Measurements from ENCODE around the gene HUS1. TPM values are rescaled to one million over a fixed set of nuclear protein-coding genes. Genes with fewer than 3 reads are reported as not detected.
A peak's percentile ranks its signal among the peaks of the same experiment; 100 is the strongest.
"Not testable (repeated sequence)": the region's sequence is repeated elsewhere in the genome, so short reads cannot be mapped to it uniquely, and the experiment has no call there.

Gene HUS1
- total RNA-seq, 1 experiment from 2014 or later, result 10.9 TPM

- in situ Hi-C loops (cut with HindIII; ENCODE audit: low sequenced_read_pairs), result no loop called here
- DNase-seq (ENCODE audit: low spot score), result no peak
Observed at GRCh38 chr7:47948141-47948790, 31.1 kb downstream of the HUS1 start, which contains the start of gene PKD1L1. PKD1L1 (minus strand) TSS chr7:47948466; CDS start chr7:47948440, 26 bp downstream.

DNA sequence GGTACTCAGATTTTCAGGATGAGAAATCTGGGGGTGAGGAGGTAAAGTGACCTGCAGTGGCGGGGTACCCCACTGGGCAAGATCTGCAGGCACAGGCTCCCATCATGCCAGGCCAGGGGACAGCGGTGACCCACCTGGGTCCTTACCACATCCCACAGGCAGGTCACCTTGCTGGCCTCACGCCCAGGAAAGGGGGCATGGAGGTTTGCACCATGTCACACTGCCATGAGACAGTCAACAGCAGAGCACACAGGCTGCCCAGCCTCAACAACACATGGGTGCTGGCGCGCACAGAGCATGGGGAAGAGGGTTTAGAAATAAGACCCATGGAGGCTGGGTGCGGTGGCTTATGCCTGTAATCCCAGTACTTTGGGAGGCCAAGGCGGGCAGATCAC is 32.1 kb downstream of the HUS1 start:
- DNase-seq (ENCODE audit: low spot score), result no peak
- in situ Hi-C loops (cut with HindIII; ENCODE audit: low sequenced_read_pairs), result no loop called here

GRCh38 chr7:47946581-47947354 is 32.6 kb downstream of the HUS1 start:
- no peak for DNase-seq (ENCODE audit: low spot score)
- in situ Hi-C loops (cut with HindIII; ENCODE audit: low sequenced_read_pairs), result no loop called here

GRCh38 chr7:47945261-47946015 is 34.0 kb downstream of the HUS1 start:
- in situ Hi-C loops (cut with HindIII; ENCODE audit: low sequenced_read_pairs), result no loop called here
- peak; percentile 77 for DNase-seq (ENCODE audit: low spot score)

GRCh38 chr7:47944536-47945260 is 34.7 kb downstream of the HUS1 start:
- no peak for DNase-seq (ENCODE audit: low spot score)
- in situ Hi-C loops (cut with HindIII; ENCODE audit: low sequenced_read_pairs), result no loop called here

DNA sequence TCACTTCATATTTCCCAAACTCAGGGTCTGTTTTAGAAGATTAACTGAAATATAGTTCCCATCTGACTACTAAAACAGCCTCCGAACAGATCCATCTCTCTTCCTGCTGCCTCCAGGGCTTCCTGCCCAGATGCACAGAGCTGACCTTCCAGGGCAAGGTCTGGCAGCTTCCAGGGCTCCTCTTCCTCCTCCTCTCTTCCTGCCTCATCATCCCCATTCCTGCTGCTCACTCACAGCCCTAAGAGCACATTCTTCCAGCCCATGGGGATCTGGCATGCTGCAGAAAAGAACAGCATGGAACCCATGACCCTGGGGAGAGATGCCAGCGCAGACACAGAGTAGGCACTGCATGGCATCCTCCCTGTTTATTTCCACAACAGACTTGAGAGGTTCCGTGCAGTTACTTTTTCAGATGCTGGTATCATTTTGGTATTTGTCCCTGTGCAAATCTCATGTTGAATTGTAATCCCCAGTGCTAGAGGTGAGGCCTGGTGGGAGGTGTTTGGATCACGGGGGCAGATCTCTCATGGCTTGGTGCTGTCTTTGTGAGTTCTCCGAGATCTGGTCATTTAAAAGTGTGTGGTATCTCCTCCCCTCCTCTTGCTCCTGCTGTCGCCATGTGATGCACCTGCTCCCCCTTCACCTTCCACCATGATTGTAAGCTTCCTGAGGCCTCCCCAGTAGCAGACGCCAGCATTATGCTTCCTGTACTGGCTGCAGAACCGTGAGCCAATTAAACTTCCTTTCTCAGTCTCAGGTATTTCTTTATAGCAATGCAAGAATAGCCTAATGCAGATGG is 35.5 kb downstream of the HUS1 start:
- no peak for DNase-seq (ENCODE audit: low spot score)
- in situ Hi-C loops (cut with HindIII; ENCODE audit: low sequenced_read_pairs), result no loop called here

- in situ Hi-C loops (cut with HindIII; ENCODE audit: low sequenced_read_pairs); DNase-seq (ENCODE audit: low spot score): not testable (repeated sequence)
Observed at GRCh38 chr7:47942651-47943050, 36.8 kb downstream of the HUS1 start.

DNA sequence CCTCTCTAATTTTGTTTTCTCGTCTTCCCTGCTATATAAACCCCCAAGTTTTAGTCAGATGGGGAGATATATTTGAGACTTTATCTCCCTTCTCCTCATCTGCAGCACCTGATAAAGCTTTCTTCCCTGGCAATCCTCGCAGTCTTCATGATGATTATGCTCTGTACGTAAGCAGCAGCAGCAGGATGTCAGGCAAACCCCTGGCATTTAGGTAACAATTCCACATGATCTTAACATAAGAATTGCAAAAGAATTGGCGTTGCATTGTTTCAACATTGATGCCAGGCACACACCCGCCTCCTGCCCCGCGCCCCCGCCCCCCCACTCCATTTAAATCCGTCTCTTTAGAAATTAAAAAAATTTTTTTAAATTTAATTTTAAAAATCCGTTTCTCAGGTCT is 37.3 kb downstream of the HUS1 start:
- in situ Hi-C loops (cut with HindIII; ENCODE audit: low sequenced_read_pairs), result no loop called here
- no peak for DNase-seq (ENCODE audit: low spot score)

GRCh38 chr7:47941136-47941844 is 38.1 kb downstream of the HUS1 start:
- no peak for DNase-seq (ENCODE audit: low spot score)
- in situ Hi-C loops (cut with HindIII; ENCODE audit: low sequenced_read_pairs), result no loop called here

DNA sequence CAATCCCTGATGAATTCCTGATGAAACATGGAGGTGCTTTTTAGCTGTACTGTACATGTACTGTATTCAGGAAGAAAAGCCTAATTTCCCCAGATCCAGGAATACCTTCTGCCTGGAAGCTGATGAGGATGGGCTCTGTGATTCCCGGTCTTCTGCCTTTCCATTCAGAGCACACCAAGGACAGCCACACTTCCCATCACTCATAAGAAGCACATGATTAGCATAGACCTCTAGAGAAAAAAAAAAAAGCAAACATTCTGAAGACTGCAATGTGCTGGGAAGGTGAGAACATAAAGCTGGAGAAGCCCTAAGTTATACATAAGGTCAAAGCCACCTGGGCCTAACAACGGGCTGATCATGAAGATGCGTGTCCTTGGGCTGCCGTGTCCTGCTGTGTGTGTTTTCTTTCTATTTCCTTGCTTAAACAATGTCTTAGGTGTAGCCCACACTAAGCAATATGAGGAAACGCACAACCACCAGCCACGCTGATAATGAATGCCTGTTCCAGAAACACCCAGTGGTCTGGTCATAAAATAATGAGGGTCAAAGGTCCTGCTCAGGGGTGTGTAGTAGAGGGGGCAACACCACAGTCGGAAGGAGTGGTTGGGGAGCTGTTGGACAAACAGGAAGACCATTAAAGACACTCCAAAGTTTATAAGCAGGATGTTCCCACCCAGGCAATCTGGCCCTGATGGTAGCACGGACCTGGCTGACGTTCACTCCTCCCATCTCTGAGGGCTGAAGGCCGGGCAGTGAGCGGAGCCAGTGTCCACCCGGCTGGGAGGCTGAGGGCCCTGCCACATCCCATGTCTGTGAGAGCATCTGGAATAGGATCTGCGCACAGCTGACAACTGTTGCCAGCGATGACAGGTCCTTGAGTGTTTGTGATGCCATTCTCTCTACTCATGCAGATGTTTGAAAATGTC is 39.1 kb downstream of the HUS1 start:
- in situ Hi-C loops (cut with HindIII; ENCODE audit: low sequenced_read_pairs), result no loop called here
- DNase-seq (ENCODE audit: low spot score), result no peak

GRCh38 chr7:47939425-47940036 is 39.9 kb downstream of the HUS1 start:
- in situ Hi-C loops (cut with HindIII; ENCODE audit: low sequenced_read_pairs), result no loop called here
- no peak for DNase-seq (ENCODE audit: low spot score)

- in situ Hi-C loops (cut with HindIII; ENCODE audit: low sequenced_read_pairs), result no loop called here
- no peak for DNase-seq (ENCODE audit: low spot score)
Observed at GRCh38 chr7:47938574-47939165, 40.7 kb downstream of the HUS1 start.

- DNase-seq (ENCODE audit: low spot score), result no peak
- in situ Hi-C loops (cut with HindIII; ENCODE audit: low sequenced_read_pairs), result no loop called here
Observed at GRCh38 chr7:47937711-47938573, 41.5 kb downstream of the HUS1 start.

- in situ Hi-C loops (cut with HindIII; ENCODE audit: low sequenced_read_pairs), result no loop called here
- no peak for DNase-seq (ENCODE audit: low spot score)
Observed at GRCh38 chr7:47937065-47937687, 42.2 kb downstream of the HUS1 start.

DNA sequence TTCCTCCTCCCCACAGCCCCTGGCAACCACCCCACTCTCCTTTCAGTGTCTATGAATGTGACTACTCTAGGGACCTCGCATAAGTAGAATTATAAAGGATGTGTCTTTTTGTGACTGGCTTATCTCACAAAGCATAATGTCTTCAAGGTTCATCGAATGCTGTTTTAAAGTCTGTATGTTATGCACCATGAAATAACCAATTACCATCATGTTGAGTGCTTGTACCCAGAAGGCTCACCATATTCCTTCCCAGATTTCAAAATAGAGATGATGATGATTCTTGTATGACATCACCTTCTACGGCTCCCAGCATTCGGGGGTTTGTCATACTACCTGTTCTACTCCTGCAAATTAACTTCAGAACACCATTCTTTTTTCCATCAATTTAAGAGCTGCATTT is 43.1 kb downstream of the HUS1 start:
- DNase-seq (ENCODE audit: low spot score), result no peak
- in situ Hi-C loops (cut with HindIII; ENCODE audit: low sequenced_read_pairs), result no loop called here
